PFSK-1 (cell line): ENCODE results near the gene SIGLEC11.

Experiments
- FOXP2 ChIP-seq: optimal IDR thresholded peaks from 2 replicates; pipeline ENCODE3; 2011; ENCODE audit warnings: borderline replicate concordance, control low read depth, inconsistent platforms; ENCODE audit not compliant: insufficient read depth; ENCODE audit errors: extremely low read length, extremely low read depth
- POLR2AphosphoS5 ChIP-seq: IDR thresholded peaks from 2 replicates; pipeline ENCODE4 v1.6.1; 2012; ENCODE audit warnings: low read depth, mild to moderate bottlenecking, control low read depth, low read length, moderate library complexity
- REST ChIP-seq, 2 experiments: IDR thresholded peaks; 2 replicates each; pipeline versions ENCODE4 v1.6.1 to v1.8.0; 2011 to 2012; ENCODE audit warnings: low read depth in 2 of 2, low read length in 2 of 2, control low read depth in 1 of 2, inconsistent platforms in 1 of 2, mild to moderate bottlenecking in 1 of 2, moderate library complexity in 1 of 2; ENCODE audit not compliant: insufficient read depth in 1 of 2
- SIN3A ChIP-seq: IDR thresholded peaks from 2 replicates; pipeline ENCODE4 v1.6.1; 2012; ENCODE audit warnings: mild to moderate bottlenecking, low read length, moderate library complexity, borderline replicate concordance; ENCODE audit not compliant: insufficient read depth
- TAF1 ChIP-seq: IDR thresholded peaks from 2 replicates; pipeline ENCODE4 v1.6.1; 2012; ENCODE audit warnings: low read length, control low read depth, borderline replicate concordance; ENCODE audit not compliant: insufficient read depth

SIGLEC11 gene

GRCh38 chr19:49950590-49950948, 10.4 kb downstream of the SIGLEC11 start:
- TF ChIP-seq SIN3A, result no peak
- no peak for TF ChIP-seq POLR2AphosphoS5
- no peak for TF ChIP-seq TAF1
- TF ChIP-seq REST (IDR thresholded peaks at IDR 0.05; ENCODE audit: insufficient read depth in 1 of 2, low read depth in 2 of 2, low read length in 2 of 2), result no peak
- TF ChIP-seq FOXP2, result no peak

GRCh38 chr19:49949742-49950589, 11.0 kb downstream of the SIGLEC11 start:
- TF ChIP-seq FOXP2, result no peak
- TF ChIP-seq SIN3A, result no peak
- no peak for TF ChIP-seq POLR2AphosphoS5
- no peak for TF ChIP-seq TAF1
- TF ChIP-seq REST (IDR thresholded peaks at IDR 0.05; ENCODE audit: insufficient read depth in 1 of 2, low read depth in 2 of 2, low read length in 2 of 2), result no peak

GRCh38 chr19:49946415-49946814, 14.6 kb downstream of the SIGLEC11 start:
- TF ChIP-seq REST (IDR thresholded peaks at IDR 0.05; ENCODE audit: insufficient read depth in 1 of 2, low read depth in 2 of 2, low read length in 2 of 2) (no peak), TAF1 (no peak), POLR2AphosphoS5 (no peak), FOXP2 (no peak), SIN3A (no peak)

DNA sequence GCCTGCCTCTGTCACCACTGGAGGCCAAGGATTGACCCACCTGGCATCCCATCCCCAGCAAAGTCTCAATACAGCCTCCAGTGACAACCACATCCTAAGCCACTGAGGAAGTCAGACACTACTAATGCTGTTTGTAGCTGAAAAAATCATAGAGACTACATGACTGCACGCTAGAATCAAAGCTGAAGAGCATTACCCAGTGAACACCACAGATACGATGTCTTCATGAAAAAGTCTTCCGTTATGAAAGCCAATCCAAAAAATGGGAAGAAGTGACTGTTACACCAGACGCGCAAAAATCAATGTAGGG, 20.5 kb downstream of the SIGLEC11 start:
- no peak for TF ChIP-seq FOXP2
- TF ChIP-seq SIN3A, result no peak
- TF ChIP-seq REST (IDR thresholded peaks at IDR 0.05; ENCODE audit: insufficient read depth in 1 of 2, low read depth in 2 of 2, low read length in 2 of 2), result no peak
- no peak for TF ChIP-seq POLR2AphosphoS5
- no peak for TF ChIP-seq TAF1
